GM12874 (cell line): ENCODE data around the gene CELF4.

ENCODE experiments used
- TF ChIP-seq, protein P1 (sequence below): IDR thresholded peaks from 2 replicates; pipeline ENCODE4 v1.5.1; 2011; ENCODE audit warnings: low read depth, mild to moderate bottlenecking, control low read depth, low read length, moderate library complexity; ENCODE audit not compliant: insufficient read depth

The CELF4 gene

DNA sequence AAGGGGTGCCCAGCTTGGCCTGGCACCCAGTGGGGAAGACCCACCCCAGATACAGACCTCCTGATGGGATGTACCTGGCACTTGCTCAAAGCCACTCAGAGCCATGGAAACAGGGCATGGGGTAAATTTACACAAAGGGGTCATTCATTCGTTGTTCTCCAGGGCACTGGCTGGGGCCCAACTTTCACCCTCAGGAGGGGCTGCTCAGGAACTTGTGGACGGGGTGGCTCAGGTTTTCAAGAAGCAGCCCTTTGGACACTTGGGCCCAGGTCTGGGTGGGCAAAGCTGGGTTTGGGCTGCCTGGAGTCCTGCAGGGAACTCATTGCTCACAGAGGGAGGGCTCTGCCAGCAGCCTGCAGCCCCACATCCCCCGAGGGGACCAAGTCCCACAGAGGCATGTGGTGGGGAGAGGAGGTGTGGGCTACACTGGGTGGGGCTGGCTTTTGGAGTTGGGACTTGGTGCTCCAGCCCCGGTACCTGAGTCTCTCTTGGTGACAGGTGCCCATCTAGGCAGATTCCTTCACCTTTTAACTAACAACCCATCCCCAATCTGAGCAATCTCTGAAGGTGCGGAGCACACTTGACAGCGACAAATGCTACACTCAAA is 172.3 kb downstream of the CELF4 start:
- TF ChIP-seq, protein P1, sequence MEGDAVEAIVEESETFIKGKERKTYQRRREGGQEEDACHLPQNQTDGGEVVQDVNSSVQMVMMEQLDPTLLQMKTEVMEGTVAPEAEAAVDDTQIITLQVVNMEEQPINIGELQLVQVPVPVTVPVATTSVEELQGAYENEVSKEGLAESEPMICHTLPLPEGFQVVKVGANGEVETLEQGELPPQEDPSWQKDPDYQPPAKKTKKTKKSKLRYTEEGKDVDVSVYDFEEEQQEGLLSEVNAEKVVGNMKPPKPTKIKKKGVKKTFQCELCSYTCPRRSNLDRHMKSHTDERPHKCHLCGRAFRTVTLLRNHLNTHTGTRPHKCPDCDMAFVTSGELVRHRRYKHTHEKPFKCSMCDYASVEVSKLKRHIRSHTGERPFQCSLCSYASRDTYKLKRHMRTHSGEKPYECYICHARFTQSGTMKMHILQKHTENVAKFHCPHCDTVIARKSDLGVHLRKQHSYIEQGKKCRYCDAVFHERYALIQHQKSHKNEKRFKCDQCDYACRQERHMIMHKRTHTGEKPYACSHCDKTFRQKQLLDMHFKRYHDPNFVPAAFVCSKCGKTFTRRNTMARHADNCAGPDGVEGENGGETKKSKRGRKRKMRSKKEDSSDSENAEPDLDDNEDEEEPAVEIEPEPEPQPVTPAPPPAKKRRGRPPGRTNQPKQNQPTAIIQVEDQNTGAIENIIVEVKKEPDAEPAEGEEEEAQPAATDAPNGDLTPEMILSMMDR = no peak

DNA sequence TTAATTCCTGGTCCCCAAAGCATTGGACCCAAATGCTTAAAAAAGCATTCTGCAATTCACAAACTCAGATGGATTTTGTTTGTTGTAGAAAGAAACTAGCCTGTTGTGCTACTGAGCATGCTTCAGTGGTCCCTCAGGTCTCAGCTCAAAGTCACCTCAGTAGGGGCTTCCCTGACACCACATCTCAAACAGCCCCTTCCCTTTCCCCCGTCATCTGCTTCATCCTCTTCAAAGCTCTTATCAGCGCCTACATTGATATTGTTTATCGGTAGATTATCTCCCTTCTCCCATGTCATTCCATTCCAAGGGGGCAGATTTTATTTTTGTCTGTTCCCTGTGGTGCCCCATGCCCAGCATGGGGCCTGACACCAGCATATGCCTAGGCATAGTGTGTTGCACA is 172.9 kb downstream of the CELF4 start:
- TF ChIP-seq, protein P1 = no peak

DNA sequence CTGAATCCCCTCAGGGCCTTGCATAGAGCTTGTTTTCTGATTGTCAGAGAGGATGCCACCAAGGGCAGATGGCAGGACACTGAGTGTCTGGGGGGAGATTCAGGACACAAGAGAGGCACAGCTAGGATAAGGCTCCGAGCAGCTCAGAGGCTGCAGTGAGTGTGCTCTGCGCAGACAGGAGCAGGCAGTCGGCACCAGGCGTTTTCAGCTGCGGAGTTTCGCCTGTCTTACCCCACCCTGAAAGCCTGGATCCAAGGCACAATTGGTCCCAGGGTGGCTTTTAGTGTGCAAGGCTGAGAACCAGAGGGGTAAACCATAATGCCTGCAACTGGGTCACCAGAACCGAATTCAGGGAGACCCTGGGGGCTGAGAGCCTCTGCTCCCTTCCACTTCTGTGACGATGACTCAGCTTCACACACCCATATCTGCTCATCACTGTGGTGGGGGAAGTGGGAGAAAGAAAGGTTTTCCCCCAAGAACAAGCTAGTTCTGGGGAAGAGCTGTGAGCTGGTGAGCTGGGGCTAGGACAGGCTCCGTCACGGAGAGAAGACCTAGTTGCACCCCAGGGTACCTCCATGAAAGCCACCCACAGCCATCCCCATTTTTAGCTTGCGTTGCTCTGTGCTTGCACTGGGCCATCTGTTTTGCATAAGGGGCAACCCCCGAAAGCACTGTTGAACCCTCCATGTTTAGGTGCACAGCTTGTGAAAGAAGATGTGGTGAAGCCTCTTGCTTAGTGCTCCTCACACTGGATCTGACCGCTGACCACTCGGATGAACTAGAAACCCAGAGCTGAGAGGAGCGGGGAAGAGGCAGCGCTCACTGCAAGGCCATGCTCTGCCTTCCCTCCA is 173.7 kb downstream of the CELF4 start:
- TF ChIP-seq, protein P1 = no peak

DNA sequence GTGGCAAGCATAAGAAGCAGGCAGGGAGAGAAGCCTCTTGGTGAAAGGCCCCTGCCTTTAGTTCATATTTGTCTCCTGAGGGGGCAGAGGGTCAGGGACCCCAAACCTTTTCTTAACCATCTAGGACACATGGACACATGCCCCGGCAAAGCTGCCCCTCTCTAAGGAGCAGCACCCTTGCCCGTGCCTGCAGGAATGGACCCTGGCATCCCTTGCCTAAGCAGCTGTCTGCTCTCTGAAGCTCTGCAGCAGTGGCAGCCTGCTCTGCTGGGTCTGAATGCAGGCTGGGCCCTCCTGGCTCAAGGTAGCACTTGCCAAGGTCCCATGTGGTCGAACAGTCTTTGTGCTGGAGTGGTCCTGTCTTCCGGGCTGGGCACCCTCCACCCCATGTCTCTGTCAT is 174.4 kb downstream of the CELF4 start:
- TF ChIP-seq, protein P1 = no peak

DNA sequence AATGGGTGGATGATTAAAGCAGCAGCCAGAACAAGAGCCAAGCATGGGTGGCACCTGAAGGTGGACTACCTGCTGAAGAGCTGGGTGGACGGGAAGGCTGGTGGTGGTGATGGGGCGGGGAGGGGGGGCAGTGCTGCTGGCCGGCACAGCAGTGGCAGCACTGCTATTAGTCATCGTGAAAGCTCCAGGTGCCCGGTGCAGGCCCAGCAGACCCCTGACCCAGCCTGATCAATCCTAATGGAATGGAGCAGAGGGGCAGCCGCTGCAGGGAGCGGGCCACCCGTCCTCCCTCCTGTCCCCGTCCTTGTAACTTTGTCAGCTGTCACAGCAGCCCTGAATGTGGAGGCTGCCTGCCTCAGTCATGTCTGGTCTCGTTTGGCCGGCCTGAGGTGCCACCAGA is 174.9 kb downstream of the CELF4 start:
- TF ChIP-seq, protein P1 = no peak

DNA sequence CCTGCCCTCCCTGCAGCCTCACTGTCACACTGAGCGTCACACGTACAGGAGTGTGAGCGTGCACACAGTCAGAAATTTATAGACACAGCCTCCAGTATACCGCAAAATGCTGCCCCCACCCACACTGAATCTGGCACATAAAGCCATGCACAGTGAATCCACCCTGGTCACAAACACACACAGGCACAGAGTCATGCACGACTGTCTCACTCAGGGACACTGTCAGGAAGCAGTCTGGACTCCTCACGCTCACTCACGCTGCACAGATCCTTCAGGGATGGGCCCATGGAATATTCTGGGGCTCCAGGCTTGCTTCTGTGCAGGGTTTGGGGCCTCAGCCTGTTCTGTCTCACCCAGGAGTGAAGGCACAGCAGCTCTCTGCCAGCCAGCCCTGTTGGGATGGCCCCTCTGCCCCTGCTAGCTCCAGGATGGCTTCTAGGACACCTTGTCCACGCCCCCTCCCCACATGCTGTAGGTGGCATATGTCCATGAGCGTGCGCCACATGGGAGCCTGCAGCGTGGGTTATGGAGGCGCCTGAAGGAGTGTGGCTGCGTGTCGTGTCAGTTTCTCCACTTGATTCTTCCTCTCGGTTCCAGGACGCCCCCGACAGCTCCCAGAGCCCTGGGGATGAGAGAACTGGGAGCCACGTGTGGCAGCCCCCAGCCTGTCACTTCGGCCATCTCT is 175.8 kb downstream of the CELF4 start:
- TF ChIP-seq, protein P1 = no peak

DNA sequence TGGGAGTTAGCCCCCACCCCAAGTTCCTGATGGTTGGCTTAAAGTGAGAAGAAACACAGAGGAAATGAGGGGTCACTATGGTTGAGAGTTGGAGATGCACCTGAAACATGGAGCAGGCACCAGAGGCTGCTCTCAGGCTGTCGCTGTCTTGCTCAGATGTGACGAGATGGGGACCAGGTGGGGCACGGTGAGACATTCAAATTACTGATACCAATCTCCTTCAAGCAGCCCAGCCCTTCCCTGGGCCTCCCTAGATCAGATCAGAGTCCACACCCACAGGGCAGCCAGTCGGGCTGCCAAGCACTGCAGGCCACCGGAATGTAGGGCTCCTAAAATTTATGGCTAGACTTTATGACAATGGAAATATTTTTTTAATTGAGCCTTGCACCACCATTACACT is 176.6 kb downstream of the CELF4 start:
- TF ChIP-seq, protein P1 = no peak
